K562 (cell line): ENCODE data around the gene KRT26. TPM values are rescaled to one million over a fixed set of nuclear protein-coding genes. Genes with fewer than 3 reads are reported as not detected.

Experiments
- ATAC-seq: fragments of 200-7000 bp; cut with Tn5 transposase; 3 replicates; pipeline ENCODE4 v1.9.1; 2020; ENCODE audit warnings: moderate library complexity
- BruUV-seq: library from RNA; stranded (reverse); fragments of 400-500 nt; replicated peaks from 2 replicates; lab custom pipeline; 2021; lab: Mats Ljungman, UMichigan
- CTCF ChIA-PET: fragments of 300-600 bp; formaldehyde crosslinking; extraction: SDS; loops from one replicate; lab custom pipeline; 2021; ENCODE audit warnings: low intra/inter-chr PET ratio; lab: Yijun Ruan, JAX
- POLR2A ChIA-PET: fragments of 300-600, 350-650 bp; sonication (Branson Sonifier 250); formaldehyde crosslinking; extraction: SDS; loops from one replicate; lab custom pipeline; 2021; ENCODE audit warnings: antibody characterized with exemption, inconsistent platforms; lab: Yijun Ruan, JAX
- DNase-seq, 4 experiments: peaks; one replicate each; pipeline versions ENCODE4 v3.0.0 to v3.0.0-alpha.2; 2011 to 2018; ENCODE audit warnings: low spot score in 3 of 4, mixed read lengths in 3 of 4; ENCODE audit errors: extremely low read depth in 1 of 4
- FAIRE-seq: peaks from 2 replicates; lab custom pipeline; 2011; peaks lifted over from hg19 to GRCh38; lab: Jason Lieb, UNC
- H2AFZ ChIP-seq: 2 replicates; pipeline ENCODE4 v1.6.0; 2011; ENCODE audit warnings: low read depth, low read length, control low read depth, inconsistent platforms
- H3K27ac ChIP-seq: fragments of 200-600 bp; 3 replicates; pipeline ENCODE4 v1.8.0; 2011; ENCODE audit warnings: low read depth, mild to moderate bottlenecking, control low read depth, inconsistent platforms, low read length, moderate library complexity, mixed read lengths; ENCODE audit errors: extremely low read depth
- H3K27me3 ChIP-seq, 2 experiments: fragments of 300-600 bp in 1 of 2; 2 replicates in 1 of 2; 3 replicates in 1 of 2; pipeline versions ENCODE4 v1.6.0 to v1.8.0; 2011; ENCODE audit warnings: inconsistent platforms in 2 of 2, low read length in 2 of 2, mild to moderate bottlenecking in 1 of 2, mixed read lengths in 1 of 2, moderate library complexity in 1 of 2; ENCODE audit not compliant: control insufficient read depth in 2 of 2, insufficient read depth in 2 of 2
- H3K36me3 ChIP-seq: fragments of 300-600 bp; 3 replicates; pipeline ENCODE4 v1.8.0; 2011; ENCODE audit warnings: mild to moderate bottlenecking, low read length, inconsistent platforms; ENCODE audit not compliant: control insufficient read depth, insufficient read depth
- H3K4me1 ChIP-seq, 2 experiments: fragments of 200-600 bp in 1 of 2; replicated peaks in 1 of 2; 2 replicates in 1 of 2; 3 replicates in 1 of 2; pipeline versions ENCODE4 v1.5.1 to v1.8.0; 2011; ENCODE audit warnings: inconsistent platforms in 2 of 2, low read length in 2 of 2, mild to moderate bottlenecking in 1 of 2, mixed read lengths in 1 of 2, moderate library complexity in 1 of 2; ENCODE audit not compliant: control insufficient read depth in 2 of 2, insufficient read depth in 2 of 2
- H3K4me2 ChIP-seq: 2 replicates; pipeline ENCODE4 v1.6.1; 2011; ENCODE audit warnings: low read length, control low read depth, inconsistent platforms, mixed read lengths; ENCODE audit not compliant: insufficient read depth
- H3K4me3 ChIP-seq: fragments of 200-600 bp; sonication (generic), shearing (Covaris generic); 2 replicates; pipeline ENCODE4 v1.5.1; 2016; ENCODE audit warnings: control low read depth, inconsistent platforms
- H3K79me2 ChIP-seq: fragments of 200-600 bp; 3 replicates; pipeline ENCODE4 v1.8.0; 2011; ENCODE audit warnings: low read length, inconsistent platforms; ENCODE audit not compliant: control insufficient read depth, insufficient read depth
- H3K9ac ChIP-seq, 2 experiments: 2 replicates each; pipeline versions ENCODE4 v1.6.0 to v1.6.1; 2011; ENCODE audit warnings: low read depth in 2 of 2, low read length in 2 of 2, control low read depth in 1 of 2, inconsistent platforms in 1 of 2, mild to moderate bottlenecking in 1 of 2, mixed read lengths in 1 of 2; ENCODE audit not compliant: insufficient read depth in 1 of 2
- H3K9me1 ChIP-seq: one replicate; pipeline ENCODE4 v1.6.0; 2011; ENCODE audit warnings: inconsistent platforms, mild to moderate bottlenecking, low read length, moderate library complexity; ENCODE audit not compliant: control insufficient read depth, insufficient read depth
- H3K9me3 ChIP-seq: replicated peaks from 2 replicates; pipeline ENCODE4 v1.5.1; 2011; ENCODE audit warnings: low read depth, low read length, inconsistent platforms; ENCODE audit not compliant: control insufficient read depth, insufficient read depth
- H4K20me1 ChIP-seq: replicated peaks from 2 replicates; pipeline ENCODE4 v1.6.1; 2011; ENCODE audit warnings: low read length, inconsistent platforms, mixed read lengths; ENCODE audit not compliant: control insufficient read depth, insufficient read depth
- C11orf30 ChIP-seq: fragments of 450-650 bp; IDR thresholded peaks from 2 replicates; pipeline ENCODE4 v1.6.1; 2016; ENCODE audit warnings: low read depth, mild to moderate bottlenecking
- CREBBP ChIP-seq: IDR thresholded peaks from one replicate; pipeline ENCODE4 v1.6.1; 2012; ENCODE audit warnings: low read depth, mild to moderate bottlenecking, control low read depth, inconsistent platforms, low read length
- HDAC1 ChIP-seq, 2 experiments: fragments of 450-650 bp; IDR thresholded peaks; 2 replicates each; pipeline ENCODE4 v1.6.1; 2016 to 2017; ENCODE audit warnings: inconsistent platforms in 1 of 2, mild to moderate bottlenecking in 1 of 2, moderate library complexity in 1 of 2
- KLF13 ChIP-seq: fragments of 450-650 bp; IDR thresholded peaks from 2 replicates; pipeline ENCODE4 v1.6.1; 2016; ENCODE audit warnings: missing genetic modification characterization, low read depth, mild to moderate bottlenecking, missing compliant biosample characterization, moderate library complexity, borderline replicate concordance
- NCOA6 ChIP-seq: fragments of 450-650 bp; IDR thresholded peaks from 2 replicates; pipeline ENCODE4 v1.6.1; 2017; ENCODE audit warnings: mild to moderate bottlenecking
- PTBP1 ChIP-seq: fragments of 200-400 bp; formaldehyde crosslinking; IDR thresholded peaks from 2 replicates; pipeline ENCODE4 v1.6.1; 2017; ENCODE audit warnings: low read depth, low read length
- XRCC4 ChIP-seq: IDR thresholded peaks from one replicate; pipeline ENCODE4 v1.6.1; 2011; ENCODE audit not compliant: insufficient read depth, insufficient read length; ENCODE audit errors: extremely low read depth
- ZKSCAN8 ChIP-seq: fragments of 200-800 bp; sonication (Bioruptor generic); IDR thresholded peaks from 2 replicates; pipeline ENCODE4 v1.6.1; 2016; ENCODE audit warnings: missing genetic modification characterization, missing compliant biosample characterization
- ZNF124 ChIP-seq: sonication (generic); formaldehyde crosslinking; IDR thresholded peaks from 2 replicates; pipeline ENCODE4 v1.8.1; 2022; ENCODE audit warnings: missing genetic modification reagents
- ZNF316 ChIP-seq: fragments of 450-650 bp; IDR thresholded peaks from 2 replicates; pipeline ENCODE4 v1.6.1; 2016
- ZNF707 ChIP-seq: fragments of 250-450 bp; sonication (Bioruptor Pico); conservative IDR thresholded peaks from 2 replicates; pipeline ENCODE4 v1.8.0; 2022; ENCODE audit warnings: inconsistent platforms, mild to moderate bottlenecking, moderate library complexity
- WGBS: fragments of 100-300 bp; shearing (Covaris generic); methylation state at CpG from one replicate; pipeline ENCODE4 v1.1.6; 2016; ENCODE audit warnings: low coverage, mixed read lengths; ENCODE audit not compliant: insufficient coverage; ENCODE audit errors: missing lambda C conversion rate; 5-methylcytosine and 5-hydroxymethylcytosine counted together
- in situ Hi-C: fragments of 300-500 bp; cut with MboI; formaldehyde crosslinking; loops from 4 replicates; pipeline ENCODE4 v1.15.0; 2018; ENCODE audit warnings: inconsistent platforms, mixed read lengths
- intact Hi-C: fragments of 100-400 bp; cut with micrococcal nuclease; formaldehyde crosslinking; loops from 2 replicates; pipeline ENCODE4 v1.14.2; 2022
- polyA plus RNA-seq, 8 experiments: library from polyadenylated mRNA; depleted of rRNA in 4 of 8; stranded (reverse) in 5 of 8; unstranded in 3 of 8; fragments of >200 nt; fragmentation: Nextera tagmentation in 2 of 8; fragmentation: Illumina TruSeq in 1 of 8; extraction: Ambion mirVana in 2 of 8; extraction: Trizol in 1 of 8; gene quantifications; 2 replicates each; pipeline versions ENCODE4 v1.2.1 to v1.2.3, GENCODE V29; 2011 to 2014; ENCODE audit warnings: inconsistent platforms in 1 of 8, missing spikeins in 1 of 8
- total RNA-seq, 7 experiments: library from RNA; depleted of rRNA in 6 of 7; stranded (reverse); fragments of >200 nt in 6 of 7; fragmentation: Illumina TruSeq in 2 of 7; extraction: Trizol in 2 of 7; gene quantifications; 2 replicates each; pipeline versions ENCODE4 v1.2.1 to v1.2.3, GENCODE V29; 2011 to 2021; ENCODE audit warnings: low replicate concordance in 1 of 7
- TF ChIP-seq, protein P1 (sequence below): fragments of 250-450 bp; sonication (Bioruptor Pico); IDR thresholded peaks from 2 replicates; pipeline ENCODE4 v1.5.0; 2021; ENCODE audit warnings: mild to moderate bottlenecking, moderate library complexity
- TF ChIP-seq, protein P2 (sequence below): fragments of 250-450 bp; sonication (Bioruptor Pico); IDR thresholded peaks from 2 replicates; pipeline ENCODE4 v1.5.0; 2021

Gene KRT26
- total and polyA plus RNA-seq, 9 of the 15 experiments (the other 6 are each of a cell fraction or from before 2014, with no cell fraction given): not detected

DNA sequence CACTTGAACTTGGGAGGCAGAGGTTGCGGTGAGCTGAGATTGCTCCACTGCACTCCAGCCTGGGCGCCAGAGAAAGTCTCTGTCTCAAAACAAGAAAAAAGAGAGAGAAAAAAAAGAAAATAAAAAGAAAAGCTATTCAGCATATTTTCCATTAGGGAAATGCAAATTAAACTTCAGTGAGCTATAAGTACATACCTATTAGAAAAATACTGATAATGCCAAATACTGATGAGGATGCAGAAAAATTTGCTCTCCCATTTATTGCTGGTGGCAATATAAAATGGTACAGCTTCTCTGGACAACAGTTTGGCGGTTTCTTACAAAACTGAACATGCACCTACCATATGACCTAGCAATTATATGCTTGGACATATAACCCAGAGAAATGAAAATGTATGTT lies 40.6 kb upstream of the KRT26 start:
- no TSS peak for BruUV-seq

DNA sequence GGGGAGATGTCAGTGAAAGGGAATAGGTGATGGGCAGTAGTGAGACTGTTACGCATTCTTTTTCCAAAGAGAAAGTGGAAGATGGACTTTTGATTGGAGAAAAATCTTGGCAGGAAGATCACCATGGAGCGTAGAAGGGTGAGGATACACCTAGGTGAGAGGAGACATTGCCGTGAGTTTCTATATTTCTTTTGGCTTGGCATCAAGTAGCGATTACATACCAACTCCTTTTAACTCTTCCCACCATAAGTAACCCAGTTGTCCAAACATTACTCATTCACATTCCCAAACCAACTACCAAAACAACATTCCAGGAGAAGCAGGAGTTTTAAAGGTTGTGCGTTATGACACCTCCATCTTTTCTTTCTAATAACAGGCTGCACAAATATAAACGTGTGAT lies 38.5 kb upstream of the KRT26 start:
- Histone ChIP-seq H3K9me1 (no peaks in the 10 kb centered on the region), H3K27ac (no peak overlapping the region), H3K79me2 (no peaks in the 10 kb centered on the region), H3K9ac (no peak overlapping the region), H3K36me3 (no peaks in the 10 kb centered on the region), H2AFZ (no peak overlapping the region), H3K4me1 (no peaks in the 10 kb centered on the region; a peak in 1 of 5 replicates), H3K27me3 (peaks cover 3 to 8% of the 10 kb centered on the region in 2 experiments; a peak in 3 of 5 replicates), H3K4me3 (no peak overlapping the region), H3K4me2 (no peak overlapping the region), H4K20me1 (no peaks in the 10 kb centered on the region), H3K9me3 (no peaks in the 10 kb centered on the region)
- FAIRE-seq (no peak), ATAC-seq (no peak), DNase-seq (no peak)
- WGBS: 52% methylated on average over 6 of the region's 6 CpGs
- BruUV-seq: no TSS peak
- intact Hi-C loops (no loop called here), in situ Hi-C loops (no loop called here)
- ChIA-PET CTCF (no interaction called here), POLR2A (no interaction called here)
- TF ChIP-seq ZKSCAN8 (CRISPR knock-in tag) (no peak), ZNF707 (CRISPR knock-in tag) (no peak), KLF13 (tag) (no peak), XRCC4 (no peak), ZNF124 (no peak), HDAC1 (IDR thresholded peaks at IDR 0.05) (no peak), PTBP1 (no peak)
- TF ChIP-seq, protein P1, sequence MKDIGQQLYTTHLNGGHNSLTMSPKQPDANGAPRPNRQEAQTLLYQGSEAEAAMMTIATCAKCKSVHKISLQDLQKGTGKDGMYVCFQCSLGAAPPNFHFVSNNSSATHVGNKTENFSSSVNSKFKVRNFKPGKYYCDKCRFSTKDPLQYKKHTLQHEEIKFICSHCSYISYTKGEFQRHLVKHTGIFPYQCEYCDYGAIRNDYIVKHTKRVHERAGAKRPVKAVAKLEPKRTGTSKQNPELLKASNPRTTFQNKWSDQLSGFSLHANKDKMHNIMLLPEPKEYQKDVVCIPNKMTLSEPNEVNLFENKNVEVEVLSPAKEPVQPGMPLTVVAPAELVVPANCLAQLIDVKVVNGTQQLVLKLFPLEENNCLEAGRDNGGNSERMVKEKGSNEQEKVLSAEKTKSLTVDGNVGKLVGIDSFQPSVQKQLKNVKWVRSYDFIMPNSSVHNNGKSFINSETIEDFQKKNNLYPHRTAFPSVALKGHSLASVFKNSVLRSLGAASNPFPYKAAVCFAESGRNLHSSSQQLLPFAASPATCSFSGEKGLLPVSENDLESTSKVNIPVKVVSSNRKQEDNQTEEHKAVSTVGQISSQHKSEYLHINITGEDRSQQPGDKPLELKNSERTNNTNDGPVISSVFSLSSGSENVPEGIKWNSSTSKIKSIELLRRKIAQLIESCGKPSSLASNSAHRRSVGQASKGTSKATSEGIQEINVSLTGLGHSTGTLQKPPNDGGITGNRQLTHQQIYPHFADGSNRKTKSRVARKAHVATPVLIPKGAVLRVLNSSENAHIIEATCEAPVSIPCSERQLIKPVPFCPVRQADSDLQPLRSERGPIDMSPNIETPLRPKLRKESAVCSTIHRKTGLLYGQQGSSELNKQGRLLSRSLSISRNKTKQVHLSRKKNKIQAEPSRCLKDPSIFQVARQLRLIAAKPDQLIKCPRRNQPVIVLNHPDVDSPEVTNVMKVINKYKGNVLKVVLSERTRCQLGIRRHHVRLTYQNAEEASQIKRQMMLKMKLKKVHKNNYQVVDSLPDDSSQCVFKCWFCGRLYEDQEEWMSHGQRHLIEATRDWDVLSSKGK (CRISPR knock-in tag): no peak

More for the DNA sequence above, 40.6 kb upstream of the KRT26 start:
- no peak overlapping the region for H3K9ac ChIP-seq
- no peak overlapping the region for H3K4me2 ChIP-seq
- intact Hi-C loops (no loop called here), in situ Hi-C loops (no loop called here)
- no peak for FAIRE-seq
- H2AFZ ChIP-seq: no peak overlapping the region
- H3K4me1 ChIP-seq: peaks cover 0 to 10% of the 10 kb centered on the region in 2 experiments; a peak in 3 of 5 replicates
- H3K4me3 ChIP-seq: no peak overlapping the region
- no peak for ATAC-seq
- WGBS: 69% methylated on average over 3 of the region's 3 CpGs
- H3K9me3 ChIP-seq: no peaks in the 10 kb centered on the region
- H3K27ac ChIP-seq: no peak overlapping the region
- H3K9me1 ChIP-seq: peaks cover 5% of the 10 kb centered on the region
- DNase-seq: no peak
- POLR2A ChIA-PET: no interaction called here
- CTCF ChIA-PET: no interaction called here
- no peaks in the 10 kb centered on the region for H4K20me1 ChIP-seq
- H3K79me2 ChIP-seq: peaks cover 10% of the 10 kb centered on the region
- TF ChIP-seq, protein P2, sequence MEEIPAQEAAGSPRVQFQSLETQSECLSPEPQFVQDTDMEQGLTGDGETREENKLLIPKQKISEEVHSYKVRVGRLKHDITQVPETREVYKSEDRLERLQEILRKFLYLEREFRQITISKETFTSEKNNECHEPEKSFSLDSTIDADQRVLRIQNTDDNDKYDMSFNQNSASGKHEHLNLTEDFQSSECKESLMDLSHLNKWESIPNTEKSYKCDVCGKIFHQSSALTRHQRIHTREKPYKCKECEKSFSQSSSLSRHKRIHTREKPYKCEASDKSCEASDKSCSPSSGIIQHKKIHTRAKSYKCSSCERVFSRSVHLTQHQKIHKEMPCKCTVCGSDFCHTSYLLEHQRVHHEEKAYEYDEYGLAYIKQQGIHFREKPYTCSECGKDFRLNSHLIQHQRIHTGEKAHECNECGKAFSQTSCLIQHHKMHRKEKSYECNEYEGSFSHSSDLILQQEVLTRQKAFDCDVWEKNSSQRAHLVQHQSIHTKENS (CRISPR knock-in tag): no peak
- peak; percentile 50 for TF ChIP-seq C11orf30
- peak; percentile 77 for TF ChIP-seq ZNF316
- TF ChIP-seq CREBBP: no peak
- TF ChIP-seq NCOA6: no peak
- TF ChIP-seq, all 486 proteins: peak for 2
- H3K36me3 ChIP-seq: peaks cover 11% of the 10 kb centered on the region
- no peaks in the 10 kb centered on the region for H3K27me3 ChIP-seq
